Transverse colon (tissue), 3 donors: Measurements from ENCODE around the gene TWF2.

Experiments
- EP300 ChIP-seq: sonication (generic); formaldehyde crosslinking; IDR thresholded peaks from one replicate; pipeline ENCODE4 v1.6.1; 2017; ENCODE audit warnings: antibody characterized with exemption, low read depth
- POLR2A ChIP-seq: fragments of 450-650 bp; IDR thresholded peaks from one replicate; pipeline ENCODE4 v1.6.1; 2016; ENCODE audit warnings: antibody characterized with exemption, mild to moderate bottlenecking, moderate library complexity
- TF ChIP-seq, protein P1 (sequence below), 5 experiments: fragments of 200-600 bp in 3 of 5; fragments of 450-650 bp in 2 of 5; sonication (generic) in 3 of 5; IDR thresholded peaks; 1 replicate in 2 of 5; 2 replicates in 3 of 5; pipeline ENCODE4 v1.5.1; 2016 to 2017; ENCODE audit warnings: antibody characterized with exemption in 5 of 5, inconsistent platforms in 3 of 5, mild to moderate bottlenecking in 2 of 5, moderate library complexity in 1 of 5

DNA sequence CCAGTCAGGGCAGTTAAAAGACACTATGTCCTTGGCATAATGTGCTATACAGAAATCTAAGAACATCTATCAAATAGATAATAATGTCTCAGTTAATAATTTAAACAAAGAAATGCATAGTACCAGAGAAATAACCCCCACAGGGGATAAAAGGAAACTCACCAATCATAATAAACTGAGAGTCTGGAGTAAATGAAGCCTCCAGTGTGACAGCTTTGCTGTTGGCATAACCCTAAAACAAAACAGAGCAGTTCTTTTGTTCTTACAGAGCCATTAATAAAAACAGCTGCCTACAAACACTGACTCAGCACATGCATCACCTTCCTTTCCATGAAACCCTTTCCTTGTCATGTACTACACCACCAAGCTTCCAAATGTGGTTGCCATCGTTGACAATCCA is 20.1 kb upstream of the TWF2 start:
- TF ChIP-seq, protein P1, sequence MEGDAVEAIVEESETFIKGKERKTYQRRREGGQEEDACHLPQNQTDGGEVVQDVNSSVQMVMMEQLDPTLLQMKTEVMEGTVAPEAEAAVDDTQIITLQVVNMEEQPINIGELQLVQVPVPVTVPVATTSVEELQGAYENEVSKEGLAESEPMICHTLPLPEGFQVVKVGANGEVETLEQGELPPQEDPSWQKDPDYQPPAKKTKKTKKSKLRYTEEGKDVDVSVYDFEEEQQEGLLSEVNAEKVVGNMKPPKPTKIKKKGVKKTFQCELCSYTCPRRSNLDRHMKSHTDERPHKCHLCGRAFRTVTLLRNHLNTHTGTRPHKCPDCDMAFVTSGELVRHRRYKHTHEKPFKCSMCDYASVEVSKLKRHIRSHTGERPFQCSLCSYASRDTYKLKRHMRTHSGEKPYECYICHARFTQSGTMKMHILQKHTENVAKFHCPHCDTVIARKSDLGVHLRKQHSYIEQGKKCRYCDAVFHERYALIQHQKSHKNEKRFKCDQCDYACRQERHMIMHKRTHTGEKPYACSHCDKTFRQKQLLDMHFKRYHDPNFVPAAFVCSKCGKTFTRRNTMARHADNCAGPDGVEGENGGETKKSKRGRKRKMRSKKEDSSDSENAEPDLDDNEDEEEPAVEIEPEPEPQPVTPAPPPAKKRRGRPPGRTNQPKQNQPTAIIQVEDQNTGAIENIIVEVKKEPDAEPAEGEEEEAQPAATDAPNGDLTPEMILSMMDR (IDR thresholded peaks at IDR 0.05), result no peak
- TF ChIP-seq EP300 (no peak), POLR2A (no peak)
